Measurements from ENCODE around the gene HAAO.
"Not testable (repeated sequence)": the region's sequence is repeated elsewhere in the genome, so short reads cannot be mapped to it uniquely, and the experiment has no call there.

The HAAO gene

DNA sequence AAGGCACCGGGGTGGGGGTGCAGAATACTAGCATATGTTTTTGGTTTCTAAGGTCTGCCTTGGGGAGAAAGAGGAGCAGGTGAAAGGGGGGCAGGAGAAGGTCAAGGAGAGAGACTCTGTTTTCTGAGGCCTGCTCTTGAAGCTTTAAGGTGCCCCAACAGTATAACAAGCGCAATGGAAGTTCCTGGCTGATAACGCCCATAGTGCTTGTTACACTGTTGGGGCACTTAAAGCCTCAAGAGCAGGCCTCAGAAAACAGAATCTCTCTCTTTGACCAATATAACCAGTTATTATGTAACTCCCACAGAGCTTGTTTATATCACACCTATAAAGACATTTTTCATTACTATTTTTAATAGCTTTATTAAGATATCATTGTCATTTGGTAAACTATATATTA is 45.0 kb downstream of the HAAO start:
- DNase-seq (ENCODE audit: low read depth) = no peak

DNA sequence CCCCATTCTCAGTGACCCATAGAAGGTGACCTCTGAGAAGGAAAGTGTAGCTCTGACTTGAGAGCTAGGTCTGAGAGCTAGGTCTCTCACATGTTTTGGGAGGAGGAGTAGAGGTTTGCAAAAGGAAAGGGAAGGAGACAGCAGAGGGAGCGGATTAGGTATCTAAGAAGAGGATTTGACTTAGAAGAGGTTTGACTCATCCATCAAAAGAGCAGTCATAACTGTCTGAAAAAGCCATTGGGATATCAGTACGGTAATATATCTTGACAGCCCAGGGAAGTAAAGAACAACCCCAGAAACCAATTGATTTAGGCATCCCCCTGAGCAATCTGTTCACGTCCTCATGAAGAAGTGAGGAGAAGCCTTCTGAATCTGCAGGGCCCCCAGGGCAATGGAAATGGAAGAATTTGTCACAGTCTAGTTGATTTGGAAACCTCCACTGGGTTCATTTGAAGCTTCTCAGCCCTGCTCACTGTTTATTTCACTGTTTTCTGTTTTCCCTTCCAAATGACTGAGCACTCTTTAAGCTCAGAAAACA is 47.8 kb downstream of the HAAO start:
- DNase-seq (ENCODE audit: low read depth) = no peak

DNA sequence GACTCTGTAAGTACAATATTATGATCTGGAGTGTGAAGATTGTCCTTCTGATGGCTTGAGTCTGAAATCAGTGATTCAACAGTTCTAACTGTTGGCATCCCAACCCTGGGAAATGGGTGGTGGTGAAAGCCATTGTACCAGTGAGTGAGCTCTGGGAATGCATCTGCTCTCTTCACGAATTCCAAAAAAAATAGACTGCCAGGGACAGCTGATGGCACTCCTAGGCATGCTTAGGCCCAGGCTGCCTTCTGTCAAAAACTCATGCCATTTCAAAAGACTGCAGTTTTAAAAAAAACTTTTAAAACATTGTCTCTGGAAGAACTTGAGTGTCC is 48.8 kb downstream of the HAAO start:
- DNase-seq (ENCODE audit: low read depth) = no peak

DNA sequence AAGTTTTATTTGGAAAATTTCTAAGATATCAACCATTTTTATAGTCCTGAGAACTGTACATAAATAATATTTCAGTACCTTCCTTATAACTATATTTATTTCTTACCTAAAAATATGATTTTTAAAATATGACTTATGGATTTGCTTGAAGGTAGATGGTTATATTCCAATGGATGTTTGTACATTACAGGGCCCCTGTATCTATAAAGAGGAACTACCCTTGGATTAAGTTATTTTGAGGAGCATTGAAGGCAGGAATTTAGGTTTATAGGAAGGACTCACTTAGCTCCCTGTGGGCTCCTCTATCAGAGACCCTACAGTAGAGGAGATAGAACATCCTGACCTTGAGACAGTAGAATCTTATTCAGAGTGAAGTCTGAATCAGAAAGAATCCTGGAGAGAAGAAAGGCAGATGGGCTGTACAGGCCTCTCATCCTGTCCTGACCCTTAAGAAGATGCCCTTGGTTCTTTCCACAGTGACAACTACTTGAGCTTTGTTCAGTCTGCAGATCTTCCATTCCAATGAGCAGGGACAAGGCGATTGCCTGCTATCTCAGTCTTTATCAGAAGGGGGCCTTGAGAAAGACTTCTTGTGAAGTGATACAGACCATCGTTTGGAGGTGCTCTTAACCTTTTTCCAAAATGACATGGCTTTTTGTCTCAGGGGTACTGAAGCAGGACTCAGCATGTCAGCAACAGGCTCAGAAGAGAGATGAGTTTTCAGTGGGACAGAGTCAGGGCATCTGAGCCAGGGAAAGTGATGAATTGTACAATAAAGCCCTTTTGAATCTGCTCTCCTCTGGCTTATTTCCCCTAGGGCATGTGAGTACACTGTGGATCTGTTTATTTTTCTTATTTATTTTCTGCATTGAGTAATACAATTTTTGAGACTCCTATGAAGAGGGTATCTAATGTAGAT is 49.4 kb downstream of the HAAO start:
- no peak for DNase-seq (ENCODE audit: low read depth)

DNA sequence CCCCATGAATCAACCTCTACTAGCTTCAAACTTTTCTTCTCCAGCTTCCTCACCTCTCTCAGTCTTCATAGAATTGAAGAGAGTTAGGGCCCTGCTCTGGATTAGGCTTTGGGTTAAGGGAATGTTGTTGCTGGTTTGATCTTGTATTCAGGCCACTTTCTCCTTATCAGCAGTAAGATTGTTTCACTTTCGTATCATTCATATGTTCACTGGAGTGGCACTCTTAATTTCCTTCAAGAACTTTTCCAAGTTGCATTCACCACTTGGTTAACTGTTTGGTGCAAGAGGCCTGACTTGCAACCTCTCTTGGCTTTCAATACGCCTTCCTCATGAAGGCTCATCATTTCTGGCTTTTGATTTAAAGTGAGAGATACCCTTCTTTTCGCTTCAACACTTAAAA is 51.2 kb downstream of the HAAO start:
- no peak for DNase-seq (ENCODE audit: low read depth)

DNA sequence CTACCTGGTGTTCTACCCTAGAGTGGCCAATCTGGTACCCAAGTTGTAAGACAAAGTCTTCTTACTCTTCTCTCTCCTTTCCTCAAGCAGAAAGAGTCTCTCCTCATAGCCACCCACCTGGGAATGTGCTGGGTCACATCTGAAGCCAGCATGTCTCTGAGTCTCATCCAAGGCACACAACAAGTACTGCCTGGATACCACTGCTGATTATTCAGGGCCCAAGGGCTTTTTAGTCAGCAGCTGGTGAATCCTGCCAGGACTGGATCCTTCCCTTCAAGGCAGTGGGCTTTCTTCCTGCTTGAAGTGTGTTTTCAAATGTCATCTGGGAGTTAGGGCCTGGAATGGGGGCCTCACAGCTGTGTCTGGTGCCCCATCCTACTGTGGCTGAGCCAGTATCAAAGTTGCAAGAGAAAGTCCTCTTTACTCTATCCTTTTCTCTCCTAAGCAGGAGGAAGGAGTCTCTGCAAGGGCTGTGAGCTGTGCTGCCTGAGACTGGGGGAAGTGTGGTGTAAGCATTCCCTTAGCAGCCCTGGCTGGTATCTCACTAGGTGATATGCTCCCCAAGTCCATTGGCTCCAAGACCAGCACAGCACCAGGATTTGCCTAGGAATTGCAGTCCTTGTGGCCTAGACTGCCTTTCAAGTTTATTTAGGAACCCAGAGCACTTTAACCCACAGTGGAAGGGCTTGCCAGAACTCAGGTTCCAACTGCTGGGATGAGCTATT is 55.6 kb downstream of the HAAO start:
- DNase-seq (ENCODE audit: low read depth) = no peak

DNA sequence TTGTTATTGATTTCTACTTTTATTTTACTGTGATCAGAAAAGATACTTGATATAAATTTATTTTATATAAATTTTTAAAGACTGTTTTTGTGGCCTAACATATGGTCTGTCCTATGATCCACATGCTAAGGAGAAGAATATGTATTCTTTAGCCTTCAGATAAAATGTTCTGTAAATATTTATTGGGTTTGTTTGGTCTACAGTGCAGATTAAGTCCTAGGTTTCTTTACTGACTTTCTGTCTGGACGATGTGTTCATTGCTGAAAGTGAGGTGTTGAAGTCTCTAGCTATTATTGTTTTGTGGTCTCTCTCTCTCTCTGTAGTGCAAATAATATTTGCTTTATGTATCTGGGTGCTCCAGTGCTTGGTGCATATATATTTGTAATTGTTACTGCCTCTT is 58.5 kb downstream of the HAAO start:
- DNase-seq (ENCODE audit: low read depth) = no peak

DNA sequence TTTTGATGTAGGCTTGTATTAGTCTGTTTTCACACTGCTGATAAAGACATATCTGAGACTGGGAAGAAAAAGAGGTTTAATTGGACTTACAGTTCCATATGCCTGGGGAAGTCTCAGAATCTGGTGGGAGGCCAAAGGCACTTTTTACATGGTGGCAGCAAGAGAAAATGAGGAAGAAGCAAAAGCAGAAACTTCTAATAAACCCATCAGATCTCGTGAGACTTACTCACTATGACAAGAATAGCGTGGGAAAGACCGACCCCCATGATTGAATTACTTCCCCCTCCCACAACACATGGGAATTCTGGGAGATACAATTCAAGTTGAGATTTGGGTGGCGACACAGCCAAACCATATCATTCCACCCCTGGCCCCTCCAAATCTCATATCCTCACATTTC is 61.1 kb downstream of the HAAO start:
- DNase-seq (ENCODE audit: low read depth) = not testable (repeated sequence)

DNA sequence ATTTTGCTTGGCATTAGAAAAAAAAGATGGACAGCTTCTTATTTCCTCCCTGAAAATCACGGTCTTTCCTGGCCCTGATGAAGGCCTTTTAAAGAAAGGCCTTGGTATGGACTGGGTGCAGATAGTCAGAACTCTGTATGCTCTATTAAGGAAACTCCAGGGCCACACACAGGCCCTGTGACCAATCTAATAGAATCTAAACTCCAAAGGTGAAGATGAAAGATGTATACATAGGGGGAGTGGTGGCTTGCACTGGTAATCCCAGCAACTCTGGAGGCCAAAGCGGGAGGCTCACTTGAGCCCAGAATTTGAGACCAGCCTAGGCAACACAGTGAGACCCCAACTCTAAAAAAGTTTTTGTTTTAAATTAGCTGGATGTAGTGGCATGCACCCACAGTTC is 65.7 kb downstream of the HAAO start:
- no peak for DNase-seq (ENCODE audit: low read depth)

DNA sequence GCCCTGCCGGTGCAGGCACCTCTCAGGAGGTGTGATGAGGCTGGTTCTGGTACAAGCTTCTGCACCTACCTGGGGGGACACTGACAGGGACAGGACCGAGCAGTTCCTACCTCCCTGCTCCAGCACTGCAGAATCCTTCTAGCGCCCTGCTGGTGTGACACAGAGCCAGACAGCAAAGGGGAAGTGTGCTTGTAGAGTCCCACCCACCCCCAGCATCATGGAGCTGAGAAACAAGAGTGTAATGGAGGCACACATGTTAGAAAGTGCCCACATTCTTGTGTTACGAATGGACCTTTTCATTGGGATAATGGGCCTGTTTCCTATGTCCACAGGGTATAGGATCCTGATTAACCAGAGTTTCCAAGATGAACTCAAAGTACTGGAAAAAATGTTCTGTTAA is 66.7 kb downstream of the HAAO start:
- DNase-seq (ENCODE audit: low read depth) = no peak

DNA sequence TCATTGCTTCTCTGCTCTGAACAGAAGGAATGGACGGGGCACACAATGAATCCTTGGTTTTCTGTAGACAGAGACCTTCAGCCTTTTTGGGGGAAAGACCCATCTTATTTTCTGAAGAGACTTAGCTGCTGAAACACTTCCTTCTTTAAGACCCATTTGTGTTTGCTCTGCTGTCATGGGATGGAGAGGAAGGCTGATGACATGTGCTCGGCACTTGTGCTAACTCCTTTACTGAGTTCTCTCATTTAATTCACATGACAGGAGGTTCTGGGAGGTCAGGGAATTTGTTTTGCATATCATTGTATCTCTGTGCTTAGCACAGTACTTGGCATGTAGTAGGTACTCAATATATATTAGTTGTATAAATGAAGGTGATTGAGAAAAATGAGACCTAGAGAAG is 67.5 kb downstream of the HAAO start:
- no peak for DNase-seq (ENCODE audit: low read depth)

DNA sequence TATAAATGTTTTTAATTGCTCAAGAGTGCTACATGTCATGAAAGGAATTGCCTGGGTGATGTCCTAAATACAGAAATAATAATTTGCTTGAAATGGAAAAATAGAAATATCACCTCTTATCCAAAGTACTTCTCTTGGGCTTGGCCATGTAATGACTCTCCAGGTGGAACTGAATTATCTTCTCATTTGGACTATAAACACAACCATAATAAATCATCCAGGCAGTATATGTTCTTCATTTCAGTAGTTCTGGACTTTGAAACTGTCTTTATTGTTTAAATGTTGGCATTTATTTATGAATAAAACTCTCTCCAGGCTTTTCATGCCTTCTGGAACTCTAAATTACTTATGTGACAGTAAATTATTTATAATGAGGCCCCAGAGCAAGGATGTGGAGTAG is 68.9 kb downstream of the HAAO start:
- no peak for DNase-seq (ENCODE audit: low read depth)

DNA sequence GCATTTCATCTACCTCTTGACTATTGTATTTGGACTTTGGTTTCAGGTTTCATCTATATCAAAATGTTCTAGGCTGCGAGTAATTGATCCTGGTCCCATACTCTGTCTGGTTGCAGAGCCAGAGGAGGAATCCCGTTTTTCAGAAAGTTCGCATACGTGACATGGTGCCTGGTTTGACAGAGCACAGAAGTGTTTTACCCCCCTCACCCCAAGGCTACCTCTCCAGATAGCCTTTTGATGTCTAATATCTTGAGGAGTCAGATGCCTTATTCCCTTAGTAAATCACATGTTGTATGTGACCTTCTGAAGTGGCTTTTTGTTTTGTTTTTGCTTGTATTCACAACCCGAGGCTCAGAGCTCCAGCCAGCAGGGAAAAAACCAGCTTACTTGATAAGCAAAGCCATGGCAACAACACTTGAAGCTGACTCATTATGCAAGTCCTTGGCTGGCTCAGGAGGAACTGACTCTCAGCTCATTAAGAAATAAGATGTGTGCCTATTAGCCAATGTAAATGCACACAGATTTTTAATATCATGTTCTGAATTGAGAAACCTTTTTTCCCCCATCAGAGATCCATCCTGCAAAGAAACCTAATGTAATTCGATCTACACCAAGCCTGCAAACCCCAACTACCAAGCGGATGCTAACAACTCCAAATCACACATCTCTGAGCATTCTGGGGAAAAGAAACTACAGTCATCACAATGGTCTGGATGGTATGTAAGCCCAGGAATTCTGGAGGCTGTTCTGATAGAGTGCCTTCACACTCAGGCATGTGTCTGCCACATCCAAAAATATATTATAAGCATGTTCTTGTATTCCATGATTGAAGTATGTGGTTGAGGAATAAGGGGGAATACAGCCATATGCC is 69.8 kb downstream of the HAAO start:
- DNase-seq (ENCODE audit: low read depth) = peak; percentile 90

DNA sequence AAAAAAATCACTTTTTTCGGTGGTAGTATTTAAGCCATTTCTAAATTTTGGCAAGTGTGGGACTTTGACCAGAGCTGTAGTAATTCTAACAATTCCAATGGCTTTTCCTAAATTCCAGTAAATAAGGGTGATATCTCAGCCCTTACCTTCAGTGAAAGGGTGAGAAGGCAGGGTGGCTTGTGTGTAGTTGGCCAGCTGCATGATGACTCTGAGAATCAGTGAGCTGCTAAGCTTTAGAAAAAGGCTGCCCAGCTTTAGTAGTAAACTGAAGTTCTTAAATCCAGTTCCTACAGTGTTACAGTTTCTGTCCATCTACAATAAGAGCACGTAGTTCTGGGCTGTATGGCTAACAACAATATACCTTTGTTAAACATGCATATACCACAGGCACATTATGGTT is 70.5 kb downstream of the HAAO start:
- no peak for DNase-seq (ENCODE audit: low read depth)

Data from stromal cell of bone marrow (primary cell).